Measurements from ENCODE around the gene TAF11L5. TPM values are rescaled to one million over a fixed set of nuclear protein-coding genes. Genes with fewer than 3 reads are reported as not detected.
"Not testable (repeated sequence)": the region's sequence is repeated elsewhere in the genome, so short reads cannot be mapped to it uniquely, and the experiment has no call there.

Gene TAF11L5
- total RNA-seq, result not detected
- long read RNA-seq, result 0 reads

- DNase-seq (ENCODE audit: low spot score), result not testable (repeated sequence)
Measured at GRCh38 chr5:17524935-17525334, at the start of gene TAF11L5. TAF11L5 (plus strand) TSS chr5:17525235.

- DNase-seq (ENCODE audit: low spot score), result no peak
Measured at GRCh38 chr5:17477043-17477442, 48.0 kb upstream of the TAF11L5 start.

- DNase-seq (ENCODE audit: low spot score), result no peak
Measured at GRCh38 chr5:17477573-17478265, 47.3 kb upstream of the TAF11L5 start.

GRCh38 chr5:17481378-17481777 lies 43.7 kb upstream of the TAF11L5 start:
- DNase-seq (ENCODE audit: low spot score), result no peak

- no peak for DNase-seq (ENCODE audit: low spot score)
Measured at GRCh38 chr5:17482790-17483189, 42.2 kb upstream of the TAF11L5 start.

- DNase-seq (ENCODE audit: low spot score), result not testable (repeated sequence)
Measured at GRCh38 chr5:17486464-17487173, 38.4 kb upstream of the TAF11L5 start.

GRCh38 chr5:17487174-17487512 lies 37.9 kb upstream of the TAF11L5 start:
- no peak for DNase-seq (ENCODE audit: low spot score)

- DNase-seq (ENCODE audit: low spot score), result not testable (repeated sequence)
Measured at GRCh38 chr5:17491257-17491656, 33.8 kb upstream of the TAF11L5 start.

GRCh38 chr5:17492770-17493169 lies 32.3 kb upstream of the TAF11L5 start:
- no peak for DNase-seq (ENCODE audit: low spot score)

GRCh38 chr5:17497446-17497845 lies 27.6 kb upstream of the TAF11L5 start:
- no peak for DNase-seq (ENCODE audit: low spot score)

GRCh38 chr5:17497931-17498330 lies 27.1 kb upstream of the TAF11L5 start, which contains the start of gene TAF11L2:
TAF11L2 (plus strand) TSS chr5:17498231.
- DNase-seq (ENCODE audit: low spot score), result not testable (repeated sequence)

GRCh38 chr5:17511775-17512325 lies 13.2 kb upstream of the TAF11L5 start:
- no peak for DNase-seq (ENCODE audit: low spot score)

- DNase-seq (ENCODE audit: low spot score), result not testable (repeated sequence)
Measured at GRCh38 chr5:17517526-17517925, 7.5 kb upstream of the TAF11L5 start.

- not testable (repeated sequence) for DNase-seq (ENCODE audit: low spot score)
Measured at GRCh38 chr5:17518067-17518466, 7.0 kb upstream of the TAF11L5 start, which contains the start of gene TAF11L3. TAF11L3 (plus strand) TSS chr5:17518367.

- not testable (repeated sequence) for DNase-seq (ENCODE audit: low spot score)
Measured at GRCh38 chr5:17519508-17519907, 5.5 kb upstream of the TAF11L5 start.

GRCh38 chr5:17521501-17521900 lies 3.5 kb upstream of the TAF11L5 start, which contains the start of gene TAF11L4:
TAF11L4 (plus strand) TSS chr5:17521801.
- DNase-seq (ENCODE audit: low spot score), result not testable (repeated sequence)

- DNase-seq (ENCODE audit: low spot score), result not testable (repeated sequence)
Measured at GRCh38 chr5:17526504-17526903, 1.5 kb downstream of the TAF11L5 start.

GRCh38 chr5:17528369-17528768 lies 3.3 kb downstream of the TAF11L5 start, which contains the start of gene TAF11L6:
TAF11L6 (plus strand) TSS chr5:17528669.
- not testable (repeated sequence) for DNase-seq (ENCODE audit: low spot score)
